Muscle of leg (tissue), 11 donors: Measurements from ENCODE around the gene ZNF256. TPM values are rescaled to one million over a fixed set of nuclear protein-coding genes. Genes with fewer than 3 reads are reported as not detected.
"Not testable (repeated sequence)": the region's sequence is repeated elsewhere in the genome, so short reads cannot be mapped to it uniquely, and the experiment has no call there.

Source experiments
- DNase-seq: peaks from one replicate; pipeline ENCODE4 v3.0.0; 2013
- H3K27ac ChIP-seq: one replicate; pipeline ENCODE4 v1.5.1; 2013; ENCODE audit warnings: mild to moderate bottlenecking, low read length, control low read depth
- H3K27me3 ChIP-seq: one replicate; pipeline ENCODE4 v1.6.1; 2013; ENCODE audit warnings: low read length; ENCODE audit not compliant: control insufficient read depth, insufficient read depth
- H3K36me3 ChIP-seq: one replicate; pipeline ENCODE4 v1.6.1; 2013; ENCODE audit warnings: low read length; ENCODE audit not compliant: control insufficient read depth, insufficient read depth
- H3K4me1 ChIP-seq: one replicate; pipeline ENCODE4 v1.6.1; 2013; ENCODE audit warnings: low read length; ENCODE audit not compliant: control insufficient read depth, insufficient read depth
- H3K4me3 ChIP-seq: one replicate; pipeline ENCODE4 v1.5.1; 2013; ENCODE audit warnings: low read length, control low read depth
- H3K9me3 ChIP-seq: replicated peaks from 2 replicates; pipeline ENCODE4 v1.6.1; 2013; ENCODE audit warnings: low read depth, low read length; ENCODE audit not compliant: control insufficient read depth
- WGBS: methylation state at CpG from one replicate; pipeline ENCODE4 v1.1.5; 2013; ENCODE audit warnings: missing lambda C conversion rate; ENCODE audit not compliant: insufficient coverage; 5-methylcytosine and 5-hydroxymethylcytosine counted together
- polyA plus RNA-seq, 8 donors: library from polyadenylated mRNA; unstranded; fragments of 120-200 nt; gene quantifications; one replicate each; pipeline versions ENCODE4 v1.2.1 to v1.2.3, GENCODE V29; 2013; ENCODE audit warnings: inconsistent platforms in 1 of 8, low replicate concordance in 1 of 8; ENCODE audit not compliant: insufficient read length in 8 of 8, insufficient read depth in 1 of 8
- total RNA-seq: library from RNA; stranded (reverse); fragments of 120-200 nt; gene quantifications from one replicate; pipeline ENCODE4 v1.2.4, GENCODE V29; 2013

The ZNF256 gene
- total and polyA plus RNA-seq, 9 donors = 5.0 to 6.7 (median 5.5) TPM

DNA sequence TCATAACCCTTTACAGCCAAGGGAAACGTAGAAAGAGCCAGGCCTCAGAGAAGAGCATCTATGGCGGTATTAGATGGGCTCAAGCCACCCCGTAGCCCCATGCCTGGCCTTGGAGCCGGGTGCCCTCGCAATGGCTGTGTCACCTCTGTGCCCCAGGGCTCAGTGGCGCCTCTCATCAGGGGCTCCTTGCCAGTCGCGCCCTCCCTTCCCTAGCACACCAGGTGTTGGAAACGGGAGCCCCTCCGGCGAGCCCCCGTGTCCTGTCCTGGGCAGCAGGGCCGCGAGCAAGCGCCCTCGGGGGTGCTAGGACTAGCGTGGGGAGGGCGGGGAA lies 453 bp downstream of the ZNF256 start:
- Histone ChIP-seq H3K27ac (peak overlapping the region; percentile 80), H3K36me3 (peaks cover 24% of the 10 kb centered on the region), H3K27me3 (no peaks in the 10 kb centered on the region), H3K9me3 (peaks cover 34% of the 10 kb centered on the region), H3K4me3 (peak overlapping the region; percentile 69), H3K4me1 (peaks cover 10% of the 10 kb centered on the region)
- no peak for DNase-seq
- WGBS = under 1% methylated on average over 14 of the region's 18 CpGs

DNA sequence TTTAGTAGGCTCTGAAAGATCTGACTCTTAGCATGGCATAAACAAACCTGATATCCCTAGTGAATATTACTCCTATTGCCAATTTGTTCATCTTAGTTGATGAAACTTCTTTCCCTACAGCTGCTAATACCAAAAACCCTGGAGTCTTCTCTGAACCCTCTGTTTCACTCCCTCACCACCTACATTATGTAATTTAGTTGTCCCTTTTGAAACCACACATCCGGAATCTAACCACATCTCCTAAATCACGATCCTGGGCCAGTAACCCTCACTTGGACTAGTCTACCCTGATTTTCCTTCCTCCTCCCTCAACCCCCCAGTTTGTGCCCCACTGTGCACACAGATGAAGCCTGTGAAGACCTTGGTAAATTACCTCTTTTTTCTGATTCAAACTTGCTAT lies 1.2 kb downstream of the ZNF256 start:
- no peak for DNase-seq
- Histone ChIP-seq H3K27ac (no peak overlapping the region), H3K9me3 (peaks cover 40% of the 10 kb centered on the region), H3K4me3 (peak overlapping the region; percentile 69), H3K4me1 (peaks cover 10% of the 10 kb centered on the region), H3K36me3 (peaks cover 31% of the 10 kb centered on the region), H3K27me3 (no peaks in the 10 kb centered on the region)
- 72% methylated on average over 2 of the region's 2 CpGs for WGBS

DNA sequence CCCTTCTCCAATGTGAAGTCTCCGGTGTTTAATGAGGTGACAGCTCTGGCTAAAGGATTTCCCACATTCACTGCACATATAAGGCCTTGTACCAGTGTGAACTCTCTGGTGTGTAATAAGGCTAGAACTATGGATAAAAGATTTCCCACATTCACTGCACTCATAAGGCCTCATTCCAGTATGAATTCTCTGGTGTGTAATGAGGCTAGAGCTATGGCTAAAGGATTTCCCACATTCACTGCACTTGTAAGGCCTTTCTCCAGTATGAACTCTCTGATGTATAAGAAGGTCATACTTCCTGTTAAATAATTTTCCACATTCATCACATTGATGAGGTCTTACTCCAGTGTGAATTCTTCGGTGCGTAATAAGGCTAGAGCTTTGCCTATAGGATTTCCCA lies 5.9 kb downstream of the ZNF256 start:
- Histone ChIP-seq H3K27me3 (no peaks in the 10 kb centered on the region), H3K4me3 (no peak overlapping the region), H3K27ac (no peak overlapping the region), H3K36me3 (peaks cover 40% of the 10 kb centered on the region), H3K4me1 (peaks cover 6% of the 10 kb centered on the region), H3K9me3 (peaks cover 58% of the 10 kb centered on the region)
- WGBS = 100% methylated on average over 2 of the region's 3 CpGs
- DNase-seq = no peak

DNA sequence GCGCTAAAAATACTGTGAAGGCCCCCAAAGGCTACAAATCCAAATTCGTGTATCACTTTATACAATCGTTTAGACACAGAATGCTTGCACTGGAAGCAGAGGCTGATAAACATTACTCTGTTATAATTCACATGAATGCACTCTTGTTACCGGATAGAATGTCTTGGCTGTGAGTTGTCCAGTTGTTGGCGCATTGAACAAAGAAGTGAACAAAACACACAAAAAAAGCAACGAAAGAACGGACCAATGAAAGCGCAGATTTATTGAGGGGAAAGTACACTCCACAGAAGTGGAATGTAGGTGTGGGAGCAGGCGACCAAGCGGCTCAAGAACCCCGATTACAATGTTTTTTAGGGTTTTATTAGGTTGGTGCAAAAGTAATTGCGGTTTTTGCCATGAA lies 11.8 kb downstream of the ZNF256 start:
- H3K9me3 ChIP-seq = peaks cover 54% of the 10 kb centered on the region
- H3K27me3 ChIP-seq = no peaks in the 10 kb centered on the region
- H3K36me3 ChIP-seq = peaks cover 23% of the 10 kb centered on the region
- DNase-seq = no peak
- H3K4me1 ChIP-seq = peaks cover 5% of the 10 kb centered on the region
- WGBS = 86% methylated on average over 9 of the region's 12 CpGs
- H3K27ac ChIP-seq = no peak overlapping the region
- H3K4me3 ChIP-seq = no peak overlapping the region

DNA sequence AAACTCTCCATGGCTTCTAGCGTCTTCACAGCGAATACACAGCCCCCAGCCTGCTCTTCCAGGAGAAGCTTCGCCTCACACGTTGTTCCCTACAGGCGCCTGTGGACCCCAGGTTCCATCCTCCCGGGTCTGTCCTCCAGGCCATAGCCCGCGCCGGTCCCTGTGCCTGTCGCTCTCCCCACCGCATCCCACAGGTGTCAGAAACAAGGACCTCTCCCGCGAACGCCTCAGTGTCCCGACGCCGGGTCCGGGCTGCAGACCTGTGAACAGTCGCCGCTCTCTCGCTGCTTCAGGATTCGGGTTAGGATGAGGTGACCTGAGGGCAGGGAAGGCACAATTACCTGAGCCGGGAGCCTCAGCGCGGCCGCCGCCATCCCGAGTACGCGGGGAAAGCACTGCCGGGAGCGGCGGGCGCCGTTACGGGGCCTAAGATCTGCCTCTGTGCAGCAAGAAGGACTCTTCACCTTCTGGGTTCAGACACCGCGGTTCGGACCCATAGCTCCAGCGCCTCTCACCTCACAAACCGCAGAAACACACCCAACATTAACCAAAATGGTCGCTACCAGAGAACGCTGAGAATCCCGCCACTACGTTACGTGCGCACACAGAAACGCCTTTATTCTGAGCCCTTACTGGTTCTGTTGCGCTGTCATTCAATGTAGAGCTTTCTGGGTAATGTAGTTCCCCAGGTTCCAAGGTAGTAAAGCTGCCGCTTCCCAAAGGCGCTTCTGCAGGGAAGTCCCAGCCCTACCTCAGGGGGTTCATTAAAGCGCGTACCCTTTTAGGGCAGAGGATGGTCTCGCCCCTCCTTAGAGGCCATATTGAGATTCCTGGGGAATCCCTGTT lies 12.5 kb downstream of the ZNF256 start, which contains the start of gene ZNF418:
ZNF418 (minus strand) TSS at position 583 of the 846 bp plus-strand sequence. CDS start 1,580 bp downstream, outside the sequence.
- H3K4me3 ChIP-seq = peak within 1 kb of the TSS; percentile 73
- no peaks in the 10 kb centered on the region for H3K27me3 ChIP-seq
- peaks cover 59% of the 10 kb centered on the region for H3K9me3 ChIP-seq
- H3K27ac ChIP-seq = peak within 1 kb of the TSS; percentile 70
- peaks cover 28% of the 10 kb centered on the region for H3K36me3 ChIP-seq
- under 1% methylated on average over 41 of the region's 54 CpGs for WGBS
- peak; percentile 94 for DNase-seq
- peaks cover 5% of the 10 kb centered on the region for H3K4me1 ChIP-seq

GRCh38 chr19:57927587-57927986 lies 19.9 kb downstream of the ZNF256 start:
- H3K36me3 ChIP-seq = peaks cover 67% of the 10 kb centered on the region
- H3K9me3 ChIP-seq = peaks cover 70% of the 10 kb centered on the region

DNA sequence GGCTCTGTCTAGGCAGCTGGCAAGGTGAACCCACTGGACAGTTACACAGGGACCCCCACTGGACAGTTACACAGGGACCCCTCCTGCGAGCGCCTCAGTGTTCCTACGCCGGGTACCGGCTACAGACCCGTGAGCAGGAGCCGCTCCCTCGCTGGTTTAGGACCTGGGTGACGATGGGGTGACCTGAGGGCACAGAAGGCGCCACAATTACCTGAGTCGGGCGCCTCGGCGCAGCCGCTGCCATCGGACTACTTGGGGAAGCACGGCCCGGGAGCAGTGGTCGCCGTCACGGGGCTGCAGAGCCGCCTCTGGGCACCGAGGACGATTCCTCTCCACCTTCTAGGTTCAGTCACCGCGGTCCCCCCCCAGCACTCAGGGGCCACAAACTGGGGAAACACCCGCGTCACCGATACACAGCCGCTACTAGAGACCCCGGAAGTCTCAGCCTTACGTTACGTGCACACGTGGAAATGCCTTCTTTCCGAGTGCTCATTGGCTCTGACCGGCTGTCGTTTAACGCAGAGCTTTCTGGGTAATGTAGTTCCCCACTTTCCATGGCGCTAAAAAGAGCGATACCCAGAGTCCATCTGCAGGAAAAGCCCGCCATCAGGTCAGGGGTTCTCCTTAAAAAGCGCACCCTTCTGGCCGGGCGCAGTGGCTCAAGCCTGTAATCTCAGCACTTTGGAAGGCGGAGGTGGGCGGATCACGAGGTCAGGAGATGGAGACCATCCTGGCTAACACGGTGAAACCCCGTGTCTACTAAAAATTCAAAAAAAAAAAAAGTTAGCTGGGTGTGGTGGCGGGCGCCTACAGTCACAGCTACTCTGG lies 31.1 kb downstream of the ZNF256 start, which contains the start of gene ZNF417:
ZNF417 (minus strand) TSS at position 425 of the 828 bp plus-strand sequence; CDS start at position 244, 181 bp downstream.
- Histone ChIP-seq H3K27ac (peak within 1 kb of the TSS; percentile 57), H3K36me3 (peaks cover 30% of the 10 kb centered on the region), H3K4me3 (peak within 1 kb of the TSS; percentile 76)
- peak; percentile 99 for DNase-seq
- not testable (repeated sequence) for H3K27me3 ChIP-seq, H3K9me3 ChIP-seq, H3K4me1 ChIP-seq
- WGBS = 0% methylated on average over 28 of the region's 51 CpGs

More at GRCh38 chr19:57927587-57927986, 19.9 kb downstream of the ZNF256 start:
- Histone ChIP-seq H3K4me3 (no peak overlapping the region), H3K4me1 (no peaks in the 10 kb centered on the region), H3K27ac (no peak overlapping the region), H3K27me3 (no peaks in the 10 kb centered on the region)
- WGBS = 98% methylated on average over 4 of the region's 4 CpGs
- no peak for DNase-seq

DNA sequence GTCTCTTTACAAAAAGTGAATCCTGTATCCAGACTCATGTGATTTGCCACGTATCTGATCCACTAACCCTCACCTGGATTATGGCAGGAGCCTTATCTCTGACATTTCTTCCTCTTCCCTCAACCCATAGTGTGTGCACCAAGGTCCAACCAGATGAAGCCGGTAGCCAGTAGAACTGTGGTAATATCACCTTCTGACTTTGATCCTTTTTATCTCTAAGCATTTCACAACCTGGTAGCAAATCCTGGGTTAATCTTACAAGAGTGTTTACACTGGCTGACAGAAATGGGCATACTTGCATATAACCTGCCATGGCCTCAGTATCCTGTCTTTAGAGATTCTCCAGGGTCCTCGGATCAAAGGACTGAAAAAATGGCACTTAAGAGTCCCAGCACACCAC lies 33.0 kb downstream of the ZNF256 start:
- Histone ChIP-seq H3K4me1 (peaks cover 4% of the 10 kb centered on the region), H3K27ac (no peak overlapping the region), H3K9me3 (peaks cover 9% of the 10 kb centered on the region), H3K36me3 (peaks cover 30% of the 10 kb centered on the region), H3K4me3 (no peak overlapping the region), H3K27me3 (no peaks in the 10 kb centered on the region)
- 100% methylated on average over 2 of the region's 3 CpGs for WGBS
- DNase-seq = no peak

DNA sequence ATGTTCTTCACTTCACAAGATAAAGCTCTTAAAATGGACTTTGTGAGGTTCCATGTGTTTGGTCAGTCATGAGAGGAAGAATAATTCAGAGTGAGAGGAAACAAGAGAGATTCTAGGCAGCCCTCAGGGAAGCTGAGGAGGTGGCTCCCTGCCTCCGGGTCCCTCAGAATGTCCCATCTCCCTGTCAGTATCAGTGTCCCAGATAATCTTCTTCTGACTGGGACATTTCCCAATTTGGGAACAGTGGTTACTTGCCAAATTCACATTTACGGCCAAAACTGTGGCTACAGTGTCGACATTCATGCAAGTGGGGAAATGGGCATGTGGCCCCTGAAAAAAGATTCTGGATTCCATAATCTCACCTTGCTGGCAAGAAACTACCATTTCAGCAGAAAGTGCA lies 40.1 kb downstream of the ZNF256 start:
- Histone ChIP-seq H3K4me1 (no peaks in the 10 kb centered on the region), H3K36me3 (peaks cover 34% of the 10 kb centered on the region), H3K9me3 (peaks cover 6% of the 10 kb centered on the region), H3K4me3 (no peak overlapping the region), H3K27ac (no peak overlapping the region), H3K27me3 (no peaks in the 10 kb centered on the region)
- no peak for DNase-seq
- no CpG with 5 or more reads among the region's 3 CpGs for WGBS

- WGBS = 100% methylated on average over 2 of the region's 6 CpGs
- no peak for DNase-seq
- Histone ChIP-seq H3K36me3 (peaks cover 18% of the 10 kb centered on the region), H3K4me1 (no peaks in the 10 kb centered on the region), H3K27ac (no peak overlapping the region), H3K4me3 (no peak overlapping the region), H3K27me3 (no peaks in the 10 kb centered on the region), H3K9me3 (peaks cover 2% of the 10 kb centered on the region)
These were observed 42.2 kb downstream of the ZNF256 start for GRCh38 chr19:57905258-57905657.
